Right cardiac atrium (tissue), 5 donors: ENCODE results near the gene NRCAM. TPM values are rescaled to one million over a fixed set of nuclear protein-coding genes. Genes with fewer than 3 reads are reported as not detected.

Experiments
- ATAC-seq, 2 donors: fragments of 200-7000 bp; cut with Tn5 transposase; one replicate each; pipeline versions ENCODE4 v1.8.0 to v1.9.1; 2020; ENCODE audit warnings: moderate library complexity in 2 of 2, mild to moderate bottlenecking in 1 of 2
- DNase-seq, 3 donors: peaks; one replicate each; pipeline ENCODE4 v3.0.0-alpha.2; 2020
- H3K27ac ChIP-seq: one replicate; pipeline ENCODE4 v1.5.1; 2013; ENCODE audit warnings: mild to moderate bottlenecking, low read length, control low read depth, moderate library complexity
- H3K27me3 ChIP-seq: one replicate; pipeline ENCODE4 v1.6.1; 2013; ENCODE audit not compliant: control insufficient read depth, insufficient read depth
- H3K4me1 ChIP-seq: one replicate; pipeline ENCODE4 v1.6.1; 2013; ENCODE audit warnings: low read length; ENCODE audit not compliant: control insufficient read depth, insufficient read depth
- H3K4me3 ChIP-seq: one replicate; pipeline ENCODE4 v1.5.1; 2013; ENCODE audit warnings: low read length, control low read depth
- H3K9me3 ChIP-seq: one replicate; pipeline ENCODE4 v1.6.1; 2013; ENCODE audit warnings: low read length; ENCODE audit not compliant: control insufficient read depth
- WGBS: extraction: QIAGEN DNeasy Blood & Tissue Kit; methylation state at CpG from one replicate; pipeline ENCODE4 v1.1.7; 2013; 5-methylcytosine and 5-hydroxymethylcytosine counted together
- intact Hi-C, 4 donors: fragments of 100-400 bp; cut with DNase I; formaldehyde crosslinking; loops; one replicate each; pipeline versions ENCODE4 v1.11.0 to v1.14.0; 2022 to 2023
- polyA plus RNA-seq: library from polyadenylated mRNA; stranded (reverse); fragments of 200-250 nt; gene quantifications from one replicate; pipeline ENCODE4 v1.2.3, GENCODE V29; 2013
- total RNA-seq, 4 donors: library from RNA; stranded (reverse); fragmentation: NEBNext Ultra II Directional; extraction: Animal tissue kit (Norgen Biotek cat#: 25700); gene quantifications; one replicate each; pipeline ENCODE4 v1.2.1, GENCODE V29; 2021
- donor health status: healthy with polysubstance abuse.
- donor health status: DM: no; HTN: yes; CAD: no.
- donor health status: DM: no; HTN: no; CAD: no.
- donor health status: DM: no; HTN: yes; CAD: no; lungs with severe emphysema.
- donor health status: DM: yes; HTN: yes; CAD: no.

The NRCAM gene
- total and polyA plus RNA-seq, 5 donors = 0.59 to 1.3 (median 1.1) TPM

GRCh38 chr7:108303332-108303731 lies 152.9 kb downstream of the NRCAM start:
- WGBS = 89% methylated on average over 3 of the region's 3 CpGs

DNA sequence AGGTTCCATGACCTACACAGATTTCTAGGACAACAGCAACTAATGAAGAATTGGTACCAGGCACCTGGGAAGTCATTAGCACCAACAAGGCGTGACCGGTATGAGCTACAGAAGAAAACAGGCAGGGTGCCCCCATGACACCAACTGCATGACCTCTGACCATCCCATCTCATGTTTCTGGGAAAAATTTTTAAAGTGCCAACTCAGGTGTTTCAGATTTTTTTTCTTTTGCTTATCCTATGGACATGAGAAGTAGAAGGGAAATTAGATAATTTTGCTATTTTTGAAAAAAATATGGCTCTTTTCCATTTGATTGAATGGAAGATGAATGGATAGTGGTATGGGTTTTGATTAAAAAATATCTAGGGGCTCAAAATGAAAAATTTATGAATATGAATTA lies 154.8 kb downstream of the NRCAM start:
- Histone ChIP-seq H3K4me3 (no peak overlapping the region), H3K9me3 (no peaks in the 10 kb centered on the region), H3K27me3 (no peaks in the 10 kb centered on the region), H3K27ac (no peak overlapping the region), H3K4me1 (no peaks in the 10 kb centered on the region)
- ATAC-seq = no peak
- DNase-seq = no peak
- 89% methylated on average over 2 of the region's 2 CpGs for WGBS
- intact Hi-C loops = no loop called here

More at GRCh38 chr7:108303332-108303731, 152.9 kb downstream of the NRCAM start:
- no peak overlapping the region for H3K4me3 ChIP-seq
- intact Hi-C loops = no loop called here
- H3K27me3 ChIP-seq = no peaks in the 10 kb centered on the region
- DNase-seq = no peak
- ATAC-seq = no peak
- no peaks in the 10 kb centered on the region for H3K9me3 ChIP-seq
- no peaks in the 10 kb centered on the region for H3K4me1 ChIP-seq
- H3K27ac ChIP-seq = no peak overlapping the region

GRCh38 chr7:108299251-108299973 lies 156.8 kb downstream of the NRCAM start:
- H3K4me1 ChIP-seq = peaks cover 3% of the 10 kb centered on the region
- no peaks in the 10 kb centered on the region for H3K9me3 ChIP-seq
- no peak for DNase-seq
- ATAC-seq = no peak
- WGBS = 78% methylated on average over 8 of the region's 8 CpGs
- H3K4me3 ChIP-seq = no peak overlapping the region
- intact Hi-C loops = no loop called here
- H3K27me3 ChIP-seq = no peaks in the 10 kb centered on the region
- no peak overlapping the region for H3K27ac ChIP-seq

DNA sequence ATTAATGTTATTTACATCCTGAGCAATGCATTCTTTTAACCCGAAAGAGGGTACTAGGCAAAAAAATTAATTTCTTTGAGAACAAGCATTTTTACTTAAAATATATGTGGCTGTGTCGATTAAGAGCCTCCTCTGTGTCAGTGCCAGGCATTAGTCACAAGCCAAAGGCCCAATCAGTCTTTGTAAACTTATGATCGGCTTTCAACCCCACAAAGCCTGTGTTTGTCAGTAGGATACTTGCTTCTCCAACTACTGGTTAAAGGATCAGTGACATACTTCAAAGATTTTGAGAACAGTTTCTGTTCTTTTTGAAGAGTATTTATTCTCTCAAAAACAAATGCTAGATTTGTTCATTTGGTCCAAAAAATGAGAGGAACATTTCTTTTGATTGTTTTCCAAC lies 159.3 kb downstream of the NRCAM start:
- no peaks in the 10 kb centered on the region for H3K27me3 ChIP-seq
- H3K27ac ChIP-seq = no peak overlapping the region
- intact Hi-C loops = no loop called here
- no peaks in the 10 kb centered on the region for H3K9me3 ChIP-seq
- no peak for ATAC-seq
- DNase-seq = no peak
- WGBS = 81% methylated on average over 3 of the region's 3 CpGs
- peaks cover 3% of the 10 kb centered on the region for H3K4me1 ChIP-seq
- no peak overlapping the region for H3K4me3 ChIP-seq

GRCh38 chr7:108294595-108294994 lies 161.6 kb downstream of the NRCAM start:
- ATAC-seq (peak; percentile 37 to 41), DNase-seq (peak in 1 of 3 donors; percentile 28)
- no peak overlapping the region for H3K4me3 ChIP-seq
- no peaks in the 10 kb centered on the region for H3K9me3 ChIP-seq
- 49% methylated on average over 4 of the region's 4 CpGs for WGBS
- peaks cover 3% of the 10 kb centered on the region for H3K4me1 ChIP-seq
- no peaks in the 10 kb centered on the region for H3K27me3 ChIP-seq
- no peak overlapping the region for H3K27ac ChIP-seq
- intact Hi-C loops = no loop called here

GRCh38 chr7:108293149-108293612 lies 163.1 kb downstream of the NRCAM start:
- DNase-seq (peak in 1 of 3 donors; percentile 30), ATAC-seq (peak; percentile 70)
- Histone ChIP-seq H3K4me1 (peaks cover 3% of the 10 kb centered on the region), H3K4me3 (no peak overlapping the region), H3K9me3 (no peaks in the 10 kb centered on the region), H3K27me3 (no peaks in the 10 kb centered on the region), H3K27ac (no peak overlapping the region)
- WGBS = 48% methylated on average over 7 of the region's 7 CpGs
- intact Hi-C loops = no loop called here

DNA sequence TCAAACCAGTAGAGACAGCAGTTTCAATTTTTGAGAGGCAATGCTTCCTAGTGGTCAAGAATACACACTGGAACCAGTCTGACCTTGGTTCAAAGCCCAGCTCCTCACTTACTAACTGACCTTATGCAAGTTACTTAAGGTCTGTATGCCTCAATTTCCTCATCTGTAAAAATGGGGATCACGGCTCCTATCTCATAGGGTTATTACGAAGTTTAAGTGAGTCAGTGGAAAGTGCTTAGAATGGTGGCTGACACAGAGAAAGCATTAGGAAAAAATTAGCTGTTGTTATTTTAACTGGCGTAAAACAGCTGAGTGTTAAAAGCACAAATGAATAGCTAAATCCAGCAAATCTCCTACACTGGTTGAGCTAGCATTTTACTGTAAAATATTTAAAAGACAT lies 163.7 kb downstream of the NRCAM start:
- WGBS = 61% methylated on average over 3 of the region's 3 CpGs
- intact Hi-C loops = no loop called here
- peaks cover 3% of the 10 kb centered on the region for H3K4me1 ChIP-seq
- peak; percentile 19 to 70 for ATAC-seq
- no peaks in the 10 kb centered on the region for H3K9me3 ChIP-seq
- H3K4me3 ChIP-seq = no peak overlapping the region
- DNase-seq = no peak
- H3K27ac ChIP-seq = no peak overlapping the region
- H3K27me3 ChIP-seq = no peaks in the 10 kb centered on the region

GRCh38 chr7:108291791-108292440 lies 164.3 kb downstream of the NRCAM start:
- ATAC-seq = peak; percentile 77 to 88
- Histone ChIP-seq H3K4me1 (peaks cover 3% of the 10 kb centered on the region), H3K4me3 (no peak overlapping the region), H3K27me3 (no peaks in the 10 kb centered on the region), H3K9me3 (no peaks in the 10 kb centered on the region), H3K27ac (no peak overlapping the region)
- DNase-seq = no peak
- 61% methylated on average over 5 of the region's 5 CpGs for WGBS
- intact Hi-C loops = no loop called here

GRCh38 chr7:108291152-108291508 lies 165.1 kb downstream of the NRCAM start:
- WGBS = 61% methylated on average over 1 of the region's 1 CpG
- ATAC-seq = no peak
- no peak for DNase-seq
- Histone ChIP-seq H3K27me3 (no peaks in the 10 kb centered on the region), H3K9me3 (no peaks in the 10 kb centered on the region), H3K4me3 (no peak overlapping the region), H3K27ac (no peak overlapping the region), H3K4me1 (peaks cover 3% of the 10 kb centered on the region)
- intact Hi-C loops = no loop called here

DNA sequence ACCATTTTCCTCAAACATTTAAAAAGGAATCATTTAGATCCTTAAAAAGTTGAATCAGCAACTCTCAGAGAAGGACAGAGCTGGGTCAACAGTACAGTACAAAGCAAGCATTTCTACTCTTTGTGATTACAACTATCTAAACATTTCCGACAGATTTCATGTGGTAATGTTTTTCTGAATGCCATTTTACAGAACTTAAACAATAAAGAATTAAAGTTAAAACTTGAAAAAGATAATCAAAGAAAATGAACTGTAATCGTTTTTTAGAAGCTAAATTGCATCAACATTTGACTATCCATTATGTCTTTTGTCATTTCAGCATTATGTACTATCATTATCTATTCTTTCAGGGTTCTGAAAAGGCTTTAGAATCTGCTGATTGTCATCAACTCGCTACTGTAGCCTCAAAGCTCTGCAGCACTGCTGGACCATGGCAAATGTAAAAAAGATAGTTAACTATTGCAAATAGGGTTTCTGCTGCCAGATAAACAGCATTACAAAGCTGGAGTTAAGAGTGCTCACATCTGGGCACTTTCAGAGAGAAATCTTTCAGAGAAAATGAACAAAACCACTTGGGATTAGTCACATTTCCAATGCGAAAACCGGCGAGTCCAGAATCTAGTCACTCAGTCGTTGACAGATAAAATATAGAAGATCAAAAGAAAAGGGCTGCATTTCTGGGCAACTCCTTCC lies 165.6 kb downstream of the NRCAM start:
- peaks cover 3% of the 10 kb centered on the region for H3K4me1 ChIP-seq
- intact Hi-C loops = no loop called here
- no peak overlapping the region for H3K4me3 ChIP-seq
- no peak for DNase-seq
- H3K27me3 ChIP-seq = no peaks in the 10 kb centered on the region
- no peak for ATAC-seq
- WGBS = 51% methylated on average over 7 of the region's 7 CpGs
- H3K9me3 ChIP-seq = no peaks in the 10 kb centered on the region
- no peak overlapping the region for H3K27ac ChIP-seq

GRCh38 chr7:108289852-108290251 lies 166.4 kb downstream of the NRCAM start:
- ATAC-seq = no peak

More at GRCh38 chr7:108289852-108290251, 166.4 kb downstream of the NRCAM start:
- H3K27me3 ChIP-seq = no peaks in the 10 kb centered on the region
- no peak overlapping the region for H3K4me3 ChIP-seq
- intact Hi-C loops = no loop called here
- no peak for DNase-seq
- 87% methylated on average over 1 of the region's 1 CpG for WGBS
- no peaks in the 10 kb centered on the region for H3K9me3 ChIP-seq
- no peak overlapping the region for H3K27ac ChIP-seq
- H3K4me1 ChIP-seq = peaks cover 3% of the 10 kb centered on the region
